Erythroblast (primary cell): ENCODE measurements around the gene SFT2D1.
A peak's percentile ranks its signal among the peaks of the same experiment; 100 is the strongest.

ENCODE experiments used
- DNase-seq, 2 experiments: peaks; one replicate each; lab custom pipeline; 2025; lab: John Stamatoyannopoulos, UW
- GATA1 ChIP-seq: IDR thresholded peaks from 2 replicates; pipeline ENCODE4 v1.6.1; 2011; ENCODE audit warnings: low read depth, mild to moderate bottlenecking, control low read depth, low read length, moderate library complexity
- POLR2A ChIP-seq: IDR thresholded peaks from 2 replicates; pipeline ENCODE4 v1.6.1; 2011; ENCODE audit warnings: mild to moderate bottlenecking, low read length

The SFT2D1 gene

DNA sequence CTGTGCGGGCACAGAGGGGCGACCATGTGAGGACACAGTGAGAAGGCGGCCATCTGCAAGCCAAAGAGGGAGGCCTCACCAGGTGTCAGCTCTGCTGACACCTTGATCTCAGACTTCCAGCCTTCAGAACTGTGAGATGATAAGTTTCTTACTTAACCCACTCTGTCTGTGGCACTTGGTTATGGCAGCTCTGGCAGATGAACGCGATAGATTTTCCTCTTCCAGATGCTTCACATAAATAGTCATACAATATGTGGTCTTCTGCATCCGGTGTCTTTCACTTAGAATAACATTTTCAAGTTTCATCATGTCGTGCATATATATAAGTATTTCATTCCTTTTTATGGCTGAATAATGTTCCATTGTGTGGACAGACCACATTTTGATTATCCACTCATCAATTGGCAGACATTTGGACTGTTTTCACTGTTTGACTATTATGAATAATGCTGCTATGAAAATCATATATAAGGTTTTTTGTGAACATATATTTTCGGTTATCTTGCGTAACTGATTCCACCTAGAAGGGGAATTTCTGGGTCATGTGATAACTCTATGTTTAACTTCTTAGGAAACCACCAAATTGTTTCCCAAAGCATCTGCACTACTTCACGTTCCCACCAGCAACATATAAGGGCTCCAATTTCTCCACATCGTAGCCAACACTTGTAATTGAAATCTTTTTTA lies 64.3 kb downstream of the SFT2D1 start:
- DNase-seq: no peak
- TF ChIP-seq POLR2A: no peak
- no peak for TF ChIP-seq GATA1

DNA sequence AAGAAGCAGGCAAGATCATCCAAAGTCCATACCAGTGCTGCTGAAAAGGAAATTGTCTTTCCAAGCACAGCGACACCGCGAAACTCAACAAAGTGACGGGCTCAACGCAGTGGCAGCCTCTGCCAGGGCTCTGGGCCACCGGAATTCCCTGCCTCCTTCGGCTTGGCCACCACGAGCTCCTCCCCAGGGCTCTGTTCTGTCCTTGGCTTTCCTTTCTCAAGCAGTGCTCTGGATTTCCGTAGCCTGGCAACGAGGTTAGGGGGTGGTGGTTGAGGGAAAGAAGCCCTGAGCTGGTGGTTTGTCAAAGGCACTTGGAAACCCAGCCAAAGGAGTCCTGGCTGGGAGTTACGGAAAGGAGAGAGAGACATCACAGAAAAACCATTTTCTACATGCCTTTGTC lies 65.3 kb downstream of the SFT2D1 start:
- TF ChIP-seq POLR2A (no peak), GATA1 (no peak)
- DNase-seq: no peak

DNA sequence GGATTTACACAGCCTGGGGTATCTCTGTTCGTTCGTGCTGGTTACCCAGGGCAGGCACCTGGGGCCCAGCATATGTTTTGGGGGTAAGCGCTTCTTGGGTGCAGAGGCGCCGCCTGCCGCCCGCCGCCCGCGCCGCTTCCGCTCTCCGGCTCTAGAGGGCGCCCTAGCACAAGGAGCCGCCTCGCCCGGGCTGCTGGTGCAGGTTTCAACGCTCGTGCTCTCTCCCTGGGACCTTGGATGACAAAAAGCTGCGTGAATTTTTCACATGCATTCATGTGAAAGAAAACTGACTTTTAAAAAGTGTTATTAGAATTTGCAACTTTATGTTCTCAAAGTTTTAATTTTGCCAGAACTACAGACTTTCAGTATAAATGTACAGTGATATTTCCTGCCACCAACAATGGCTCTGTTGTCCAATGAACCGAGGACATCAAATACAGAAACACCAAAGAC lies 66.6 kb downstream of the SFT2D1 start:
- DNase-seq: peak; percentile 62 to 77
- TF ChIP-seq POLR2A: no peak
- TF ChIP-seq GATA1: no peak

DNA sequence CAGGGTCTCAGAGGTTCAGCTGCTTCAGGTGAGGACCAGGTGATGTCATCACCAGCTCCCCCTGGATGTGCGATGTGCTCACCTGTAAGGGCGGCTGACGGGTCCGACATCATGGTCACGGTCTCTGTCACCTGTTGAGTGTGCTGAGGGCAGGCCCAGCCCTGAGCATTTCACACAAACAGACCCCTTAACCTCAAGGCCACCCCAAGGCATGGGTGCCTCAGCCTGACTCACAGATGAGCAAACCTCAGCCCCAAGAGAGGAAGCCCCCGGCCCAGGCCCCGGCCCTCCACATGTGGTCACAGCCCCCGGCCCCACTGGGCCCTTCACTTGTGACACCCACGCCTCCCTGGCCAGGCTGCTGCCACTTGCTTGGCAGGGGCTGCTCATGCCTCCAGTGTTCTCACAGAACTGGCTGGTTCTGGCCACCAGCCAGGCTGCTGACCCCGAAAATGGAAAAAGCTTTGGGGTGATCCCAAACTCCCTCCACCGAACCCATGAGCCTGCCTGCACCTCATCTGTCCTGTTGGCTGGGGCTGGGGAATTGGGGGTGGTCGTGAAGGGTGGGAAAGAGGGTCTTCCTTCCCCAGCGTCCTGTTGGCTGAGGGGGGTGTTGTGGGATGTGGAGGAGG lies 67.5 kb downstream of the SFT2D1 start:
- TF ChIP-seq GATA1 (no peak), POLR2A (no peak)
- DNase-seq: no peak

DNA sequence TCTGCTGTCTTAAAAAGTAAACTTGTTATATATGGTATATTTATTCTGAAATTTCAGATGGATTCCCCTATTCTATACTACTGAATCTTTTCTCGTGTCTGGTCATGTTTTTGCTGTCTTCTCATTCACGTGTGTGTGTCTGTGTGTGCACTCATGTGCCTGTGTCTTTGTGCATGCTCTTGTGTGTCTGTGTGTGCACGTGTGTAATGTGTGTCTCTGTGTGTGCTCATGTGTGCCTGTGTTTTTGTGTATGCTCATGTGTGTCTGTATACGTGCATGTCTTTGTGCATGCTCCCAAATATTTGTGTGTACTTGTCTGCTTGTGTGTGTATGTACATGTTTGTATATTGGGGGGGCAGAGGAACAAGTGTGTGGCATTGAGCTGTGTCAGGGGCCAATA lies 68.2 kb downstream of the SFT2D1 start:
- no peak for DNase-seq

DNA sequence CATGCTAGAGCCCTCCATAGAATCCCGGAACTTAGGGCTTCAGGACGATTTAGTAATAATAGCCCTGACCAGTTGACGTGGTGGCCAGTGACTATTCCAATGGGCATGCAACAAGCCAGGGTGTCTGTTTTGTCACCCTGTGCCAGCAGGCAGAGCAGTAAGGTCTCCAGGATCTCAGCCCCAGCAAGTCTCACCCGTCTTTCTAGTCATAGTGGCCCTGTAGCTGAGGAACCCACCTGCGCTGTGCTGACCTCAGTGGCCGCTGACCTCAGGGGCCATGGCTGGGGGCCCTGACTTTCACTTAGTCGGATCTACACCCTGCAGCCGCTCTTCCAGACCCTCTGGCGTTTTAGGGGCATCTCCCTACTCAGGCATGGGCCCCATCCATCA lies 71.0 kb downstream of the SFT2D1 start:
- TF ChIP-seq GATA1 (no peak), POLR2A (no peak)
- no peak for DNase-seq

More for the DNA sequence above, 68.2 kb downstream of the SFT2D1 start:
- TF ChIP-seq POLR2A (no peak), GATA1 (no peak)

DNA sequence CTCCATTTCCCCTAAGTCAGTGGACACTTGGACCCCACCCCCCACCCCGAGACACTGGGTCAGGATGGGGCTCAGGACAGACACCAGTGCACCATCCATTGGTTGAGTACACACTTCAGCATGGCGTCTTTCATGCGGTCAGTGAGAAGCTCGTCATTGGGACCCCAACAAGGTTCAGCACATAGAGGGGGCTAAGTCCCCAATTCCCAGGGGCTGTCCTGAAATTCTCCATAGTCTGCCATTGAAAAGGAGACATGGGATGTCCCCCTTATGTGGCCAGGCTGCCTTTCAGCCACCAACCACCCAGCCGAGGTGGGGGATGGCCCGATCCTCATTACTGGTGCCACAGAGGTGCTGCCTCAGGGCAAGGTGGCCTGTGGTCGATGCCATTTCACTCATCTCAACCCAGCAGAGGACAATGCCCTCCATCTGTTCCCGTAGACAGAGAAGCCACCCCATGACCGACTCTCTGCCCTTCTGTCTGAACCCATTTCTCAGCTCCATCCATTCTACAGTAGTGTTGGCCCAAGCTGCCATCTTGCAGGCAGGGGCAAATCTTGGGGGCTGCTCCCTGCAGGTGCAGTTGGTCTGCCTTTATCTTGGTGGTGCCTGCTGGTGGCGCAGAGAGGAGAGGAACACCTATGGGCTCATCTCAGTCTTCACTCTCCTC lies 71.5 kb downstream of the SFT2D1 start:
- no peak for TF ChIP-seq POLR2A
- DNase-seq: no peak
